Memory B cell (primary cell): Measurements from ENCODE around the gene PMM2.
"Not testable (repeated sequence)": the region's sequence is repeated elsewhere in the genome, so short reads cannot be mapped to it uniquely, and the experiment has no call there.

Source experiments
- ATAC-seq: fragments of 150-1000 bp; cut with Tn5 transposase; 2 replicates; pipeline ENCODE4 v1.10.0; 2021; ENCODE audit warnings: low read depth, mild to moderate bottlenecking, moderate library complexity
- DNase-seq, 2 donors: peaks; one replicate each; pipeline ENCODE4 v3.0.0; 2022; ENCODE audit warnings: low spot score in 2 of 2
- H3K27ac Mint-ChIP-seq: one replicate; pipeline ENCODE4 v1.8.0; 2022; ENCODE audit warnings: mild to moderate bottlenecking, moderate library complexity, mixed read lengths
- H3K27me3 Mint-ChIP-seq: one replicate; pipeline ENCODE4 v1.8.0; 2022; ENCODE audit warnings: mixed read lengths
- H3K36me3 Mint-ChIP-seq: one replicate; pipeline ENCODE4 v1.8.0; 2022; ENCODE audit warnings: mild to moderate bottlenecking, mixed read lengths
- H3K4me1 Mint-ChIP-seq: one replicate; pipeline ENCODE4 v1.8.0; 2022; ENCODE audit warnings: mixed read lengths
- H3K4me3 Mint-ChIP-seq: one replicate; pipeline ENCODE4 v1.8.0; 2022; ENCODE audit warnings: mild to moderate bottlenecking, moderate library complexity, mixed read lengths
- H3K9me3 Mint-ChIP-seq: one replicate; pipeline ENCODE4 v1.8.0; 2022; ENCODE audit warnings: mixed read lengths

PMM2 gene

DNA sequence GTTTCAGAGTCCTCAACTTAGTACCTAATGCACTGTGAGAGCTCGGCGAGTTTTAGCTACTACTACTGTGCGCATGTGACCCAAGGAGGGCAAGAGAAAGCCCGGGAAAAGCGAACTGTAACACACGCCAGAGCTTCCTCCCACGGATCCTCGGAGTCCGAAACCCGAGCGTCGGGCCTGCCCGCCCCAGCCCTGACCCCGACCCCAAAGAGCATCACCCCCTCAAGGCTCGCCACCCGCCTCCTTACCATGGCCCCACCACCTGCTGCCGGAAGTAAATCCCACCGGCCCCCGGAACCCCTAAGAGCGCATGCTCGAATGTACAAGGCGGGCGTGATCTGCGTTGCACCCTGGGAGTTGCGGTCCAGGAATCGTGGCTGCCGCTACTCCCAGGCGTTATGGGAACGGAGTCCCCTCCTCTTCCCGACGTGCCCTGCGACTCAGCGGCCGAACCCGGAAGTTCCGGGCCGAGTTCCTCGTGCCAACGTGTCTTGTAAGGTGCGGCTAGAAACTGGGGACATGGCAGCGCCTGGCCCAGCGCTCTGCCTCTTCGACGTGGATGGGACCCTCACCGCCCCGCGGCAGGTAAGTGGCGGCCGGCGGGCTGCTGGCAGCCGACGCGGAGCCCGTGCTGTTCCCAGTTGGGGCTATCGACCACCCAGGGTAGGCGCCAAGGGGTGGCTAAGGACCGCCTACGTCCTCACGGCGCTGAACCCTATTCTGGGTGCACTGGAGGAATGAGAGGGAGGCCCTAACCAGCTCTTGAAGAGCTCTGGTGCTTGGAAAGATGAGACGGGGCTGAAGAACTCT is at the start of gene PMM2, which contains the start of gene TMEM186:
Gene PMM2 (plus strand): TSS at position 476 of the 810 bp plus-strand sequence. CDS start 44 bp downstream, at position 520.
Gene TMEM186 (minus strand): TSS at position 276 of the 810 bp plus-strand sequence. CDS start 25 bp downstream, at position 251.
- peak within 1 kb of the TSS; percentile 95 for H3K27ac Mint-ChIP-seq
- H3K27me3 Mint-ChIP-seq, result no peaks in the 10 kb centered on the region
- peaks cover 6% of the 10 kb centered on the region for H3K36me3 Mint-ChIP-seq
- peak within 1 kb of the TSS; percentile 89 for H3K4me3 Mint-ChIP-seq
- no peaks in the 10 kb centered on the region for H3K9me3 Mint-ChIP-seq
- DNase-seq (peak; percentile 80 to 86), ATAC-seq (peak; percentile 94)
- H3K4me1 Mint-ChIP-seq, result peaks cover 16% of the 10 kb centered on the region

DNA sequence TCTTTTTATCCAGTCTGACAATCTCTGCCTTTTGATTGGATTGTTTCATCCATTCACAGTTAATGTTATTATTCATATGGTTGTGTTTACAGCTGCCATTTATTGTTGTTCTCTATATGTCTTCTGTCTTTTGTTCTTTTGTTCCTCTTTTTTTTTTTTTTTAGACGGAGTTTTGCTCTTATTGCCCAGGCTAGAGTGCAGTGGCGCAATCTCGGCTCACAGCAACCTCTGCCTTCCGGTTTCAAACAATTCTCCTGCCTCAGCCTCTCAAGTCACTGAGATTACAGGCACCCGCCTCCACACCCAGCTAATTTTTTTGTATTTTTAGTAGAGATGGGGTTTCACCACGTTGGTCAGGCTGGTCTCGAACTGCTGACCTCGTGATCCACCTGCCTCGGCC is 48.7 kb upstream of the PMM2 start:
- not testable (repeated sequence) for DNase-seq, ATAC-seq, H3K9me3 Mint-ChIP-seq, H3K36me3 Mint-ChIP-seq, H3K4me1 Mint-ChIP-seq, H3K27me3 Mint-ChIP-seq, H3K4me3 Mint-ChIP-seq
- H3K27ac Mint-ChIP-seq, result peak overlapping the region; percentile 81

GRCh38 chr16:8751481-8752311 is 45.9 kb upstream of the PMM2 start:
- DNase-seq (no peak), ATAC-seq (no peak)
- no peaks in the 10 kb centered on the region for H3K9me3 Mint-ChIP-seq
- H3K27ac Mint-ChIP-seq, result no peak overlapping the region
- H3K36me3 Mint-ChIP-seq, result peaks cover 4% of the 10 kb centered on the region
- H3K27me3 Mint-ChIP-seq, result no peaks in the 10 kb centered on the region
- no peaks in the 10 kb centered on the region for H3K4me1 Mint-ChIP-seq
- H3K4me3 Mint-ChIP-seq, result no peak overlapping the region

- ATAC-seq (no peak), DNase-seq (no peak)
- peaks cover 4% of the 10 kb centered on the region for H3K36me3 Mint-ChIP-seq
- H3K4me3 Mint-ChIP-seq, result no peak overlapping the region
- H3K4me1 Mint-ChIP-seq, result no peaks in the 10 kb centered on the region
- no peaks in the 10 kb centered on the region for H3K9me3 Mint-ChIP-seq
- H3K27me3 Mint-ChIP-seq, result no peaks in the 10 kb centered on the region
- no peak overlapping the region for H3K27ac Mint-ChIP-seq
These were observed 44.9 kb upstream of the PMM2 start for GRCh38 chr16:8752706-8753105.

DNA sequence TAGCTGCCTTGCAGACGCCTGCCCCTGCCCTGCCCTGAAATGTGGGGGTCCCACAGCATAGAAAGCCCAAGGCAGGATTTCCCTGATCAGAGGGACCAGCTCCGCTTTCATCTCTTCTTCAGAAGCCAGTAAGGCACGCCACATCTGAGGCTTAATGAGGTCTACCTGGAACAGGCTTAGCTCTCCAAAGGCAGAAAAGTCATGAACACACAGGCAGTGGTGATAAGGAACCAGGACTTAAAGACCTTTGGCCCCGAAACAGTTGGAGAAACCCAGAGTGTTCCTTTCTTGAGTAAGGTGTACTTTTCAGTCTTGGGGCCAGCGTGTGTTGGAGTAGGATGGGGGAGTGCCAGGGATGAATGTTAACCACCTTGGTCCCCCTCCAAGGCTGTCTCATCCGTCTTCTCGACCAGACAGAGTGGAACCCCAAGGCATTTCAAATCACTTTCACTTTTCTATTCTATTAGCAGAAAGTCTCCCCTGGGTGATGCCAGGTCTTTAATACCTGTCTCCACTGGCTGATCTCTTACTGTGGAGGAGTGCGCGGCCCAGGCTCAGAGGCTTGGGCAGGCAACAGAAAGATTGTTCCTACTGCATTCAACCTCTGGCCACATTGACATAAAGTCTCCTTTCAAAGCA is 44.1 kb upstream of the PMM2 start:
- H3K27me3 Mint-ChIP-seq, result no peaks in the 10 kb centered on the region
- no peak overlapping the region for H3K27ac Mint-ChIP-seq
- H3K9me3 Mint-ChIP-seq, result no peaks in the 10 kb centered on the region
- H3K4me3 Mint-ChIP-seq, result no peak overlapping the region
- no peaks in the 10 kb centered on the region for H3K4me1 Mint-ChIP-seq
- ATAC-seq (no peak), DNase-seq (no peak)
- peaks cover 7% of the 10 kb centered on the region for H3K36me3 Mint-ChIP-seq

DNA sequence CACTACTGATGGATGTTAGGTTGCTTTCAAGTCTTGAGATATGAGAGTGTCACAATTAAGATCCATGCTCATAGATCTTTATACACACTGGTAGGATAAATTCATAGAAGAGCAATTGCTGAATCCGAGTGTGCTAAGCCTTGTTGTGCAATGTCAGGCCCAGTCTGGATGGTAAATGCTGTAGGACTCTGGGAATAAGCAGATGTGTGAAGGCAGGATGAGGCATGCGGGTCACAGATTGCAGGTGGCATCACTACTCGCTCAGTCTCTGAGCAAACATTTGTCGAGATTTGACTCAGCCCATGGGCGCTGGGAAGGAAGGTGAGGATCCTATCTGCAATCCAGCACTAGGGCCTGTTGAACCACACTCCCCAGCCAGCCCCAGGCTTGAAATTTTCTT is 40.9 kb upstream of the PMM2 start:
- Mint-ChIP-seq H3K27me3 (no peaks in the 10 kb centered on the region), H3K4me1 (no peaks in the 10 kb centered on the region), H3K27ac (no peak overlapping the region), H3K9me3 (no peaks in the 10 kb centered on the region), H3K36me3 (peaks cover 11% of the 10 kb centered on the region), H3K4me3 (no peak overlapping the region)
- no peak for ATAC-seq
- DNase-seq, result no peak

GRCh38 chr16:8758022-8758421 is 39.6 kb upstream of the PMM2 start:
- Mint-ChIP-seq H3K27ac (no peak overlapping the region), H3K27me3 (no peaks in the 10 kb centered on the region), H3K36me3 (peaks cover 14% of the 10 kb centered on the region), H3K9me3 (no peaks in the 10 kb centered on the region), H3K4me1 (no peaks in the 10 kb centered on the region), H3K4me3 (no peak overlapping the region)
- DNase-seq (no peak), ATAC-seq (no peak)

GRCh38 chr16:8760021-8760420 is 37.6 kb upstream of the PMM2 start:
- DNase-seq, result no peak
- Mint-ChIP-seq H3K27me3 (no peaks in the 10 kb centered on the region), H3K9me3 (no peaks in the 10 kb centered on the region), H3K4me1 (no peaks in the 10 kb centered on the region), H3K27ac (no peak overlapping the region), H3K4me3 (no peak overlapping the region), H3K36me3 (peaks cover 18% of the 10 kb centered on the region)
- ATAC-seq, result no peak

DNA sequence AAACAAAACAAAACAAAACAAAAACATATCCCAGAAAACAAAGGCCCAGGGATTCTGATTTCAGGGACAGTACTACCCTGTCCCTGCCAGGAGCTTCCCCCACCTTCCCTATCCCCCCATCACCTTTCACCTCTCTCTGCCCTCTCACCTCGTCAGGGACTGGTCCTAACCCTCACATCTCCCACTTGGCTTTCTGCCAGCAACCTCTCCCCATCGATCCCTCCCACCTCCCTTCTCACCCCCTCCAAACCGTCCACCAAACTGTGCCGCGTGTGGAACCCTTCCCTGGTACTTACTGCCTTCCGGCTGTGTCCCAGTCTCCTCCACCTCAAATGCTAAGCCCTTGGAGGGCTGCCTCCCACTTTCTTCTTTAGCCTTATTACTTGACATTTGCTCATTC is 36.6 kb upstream of the PMM2 start:
- Mint-ChIP-seq H3K27me3 (no peaks in the 10 kb centered on the region), H3K4me3 (no peak overlapping the region), H3K36me3 (peaks cover 22% of the 10 kb centered on the region), H3K27ac (no peak overlapping the region), H3K9me3 (no peaks in the 10 kb centered on the region), H3K4me1 (no peaks in the 10 kb centered on the region)
- DNase-seq (no peak), ATAC-seq (no peak)

GRCh38 chr16:8762254-8762653 is 35.4 kb upstream of the PMM2 start:
- no peak overlapping the region for H3K27ac Mint-ChIP-seq
- no peaks in the 10 kb centered on the region for H3K27me3 Mint-ChIP-seq
- no peak overlapping the region for H3K4me3 Mint-ChIP-seq
- ATAC-seq, result no peak
- H3K36me3 Mint-ChIP-seq, result peaks cover 22% of the 10 kb centered on the region
- DNase-seq, result no peak
- no peaks in the 10 kb centered on the region for H3K4me1 Mint-ChIP-seq
- no peaks in the 10 kb centered on the region for H3K9me3 Mint-ChIP-seq

GRCh38 chr16:8763083-8763482 is 34.6 kb upstream of the PMM2 start:
- Mint-ChIP-seq H3K4me3 (no peak overlapping the region), H3K36me3 (peaks cover 21% of the 10 kb centered on the region), H3K27me3 (no peaks in the 10 kb centered on the region), H3K9me3 (no peaks in the 10 kb centered on the region), H3K27ac (no peak overlapping the region), H3K4me1 (no peaks in the 10 kb centered on the region)
- ATAC-seq, result no peak
- no peak for DNase-seq

GRCh38 chr16:8763899-8764298 is 33.7 kb upstream of the PMM2 start:
- DNase-seq (no peak), ATAC-seq (no peak)
- H3K4me1 Mint-ChIP-seq, result no peaks in the 10 kb centered on the region
- no peaks in the 10 kb centered on the region for H3K27me3 Mint-ChIP-seq
- no peak overlapping the region for H3K27ac Mint-ChIP-seq
- no peak overlapping the region for H3K4me3 Mint-ChIP-seq
- H3K9me3 Mint-ChIP-seq, result no peaks in the 10 kb centered on the region
- peaks cover 19% of the 10 kb centered on the region for H3K36me3 Mint-ChIP-seq

- Mint-ChIP-seq H3K4me1 (no peaks in the 10 kb centered on the region), H3K36me3 (peaks cover 21% of the 10 kb centered on the region), H3K27ac (no peak overlapping the region), H3K27me3 (no peaks in the 10 kb centered on the region), H3K9me3 (no peaks in the 10 kb centered on the region), H3K4me3 (no peak overlapping the region)
- DNase-seq (no peak), ATAC-seq (no peak)
These were observed 33.0 kb upstream of the PMM2 start for GRCh38 chr16:8764525-8765250.
